NCI-H1105 treated with DMSO at 0.1 percent for 48 hours (cell line): ENCODE results near the gene CRYGN.

Experiments
- DNase-seq: peaks from one replicate; lab custom pipeline; 2025; lab: John Stamatoyannopoulos, UW

The CRYGN gene

DNA sequence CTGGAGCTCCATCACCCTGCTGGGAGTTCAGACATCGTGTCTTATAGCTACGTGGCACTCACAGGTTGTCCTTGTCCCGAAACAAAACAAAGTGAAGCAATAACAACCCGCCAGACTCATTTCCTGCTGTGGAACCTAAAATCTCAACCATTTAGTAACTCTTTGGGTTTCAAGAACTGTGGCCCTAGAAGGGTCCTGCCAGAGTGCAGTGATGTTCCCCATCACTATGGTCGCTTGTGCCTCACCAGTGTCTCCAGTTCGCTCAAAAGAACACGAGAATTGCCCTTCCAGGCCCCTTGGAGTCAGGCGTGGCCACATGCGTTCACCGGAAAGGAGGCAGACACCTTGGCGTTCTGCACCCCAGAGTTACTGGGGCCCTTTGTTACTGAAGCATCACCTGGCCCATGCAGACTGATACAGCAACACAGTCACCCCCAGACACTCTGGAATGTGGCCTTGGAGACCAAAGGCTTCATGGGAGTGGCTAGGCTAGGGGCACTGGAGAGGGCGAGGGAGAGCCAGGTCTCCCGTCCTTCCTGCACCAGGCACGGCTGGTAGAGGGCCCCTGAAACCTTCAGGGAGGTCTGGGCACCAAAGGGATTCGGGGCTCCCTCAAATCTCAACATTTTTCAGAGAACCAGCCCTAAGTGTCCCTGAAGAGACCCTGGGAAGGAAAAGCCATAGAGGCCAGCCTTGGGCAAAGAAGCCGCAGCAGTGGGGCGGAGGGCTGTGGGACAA lies 908 bp downstream of the CRYGN start:
- no peak for DNase-seq

DNA sequence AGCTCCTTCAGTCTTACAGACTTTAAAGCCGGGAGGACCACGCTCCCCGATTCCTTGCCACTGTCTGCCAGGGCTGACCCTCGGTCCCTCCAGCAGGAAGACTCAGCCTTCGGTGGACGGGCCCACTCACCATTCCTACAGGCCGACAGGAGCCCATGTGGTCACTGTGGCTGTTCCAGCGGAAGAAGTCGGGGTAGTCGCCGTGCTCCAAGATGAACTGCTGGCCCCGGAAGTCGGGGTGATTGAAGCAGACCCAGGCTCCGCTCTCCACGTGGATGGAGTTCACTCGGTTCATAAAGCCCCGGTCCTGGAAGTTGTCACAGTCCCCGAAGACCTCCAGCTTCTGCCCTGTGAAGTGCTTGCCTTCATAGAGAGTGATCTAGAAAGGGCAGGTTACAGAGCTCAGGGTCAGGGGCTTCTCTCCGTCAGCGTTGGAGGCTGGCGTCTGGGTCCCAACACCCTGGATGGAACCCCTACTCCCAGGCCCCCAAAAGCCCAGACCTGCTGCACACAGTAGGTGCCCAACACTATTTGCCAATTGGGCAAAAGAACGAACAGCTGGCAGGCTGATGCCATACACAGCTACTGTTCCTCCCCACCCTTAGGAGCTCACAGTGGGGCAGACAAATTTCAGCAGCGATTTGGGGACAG lies 1.9 kb downstream of the CRYGN start:
- DNase-seq: no peak

- no peak for DNase-seq
Measured at GRCh38 chr7:151437159-151437553, 2.8 kb downstream of the CRYGN start.

- DNase-seq: no peak
Measured at GRCh38 chr7:151436446-151437158, 3.3 kb downstream of the CRYGN start.

- no peak for DNase-seq
Measured at GRCh38 chr7:151435971-151436370, 4.0 kb downstream of the CRYGN start.

DNA sequence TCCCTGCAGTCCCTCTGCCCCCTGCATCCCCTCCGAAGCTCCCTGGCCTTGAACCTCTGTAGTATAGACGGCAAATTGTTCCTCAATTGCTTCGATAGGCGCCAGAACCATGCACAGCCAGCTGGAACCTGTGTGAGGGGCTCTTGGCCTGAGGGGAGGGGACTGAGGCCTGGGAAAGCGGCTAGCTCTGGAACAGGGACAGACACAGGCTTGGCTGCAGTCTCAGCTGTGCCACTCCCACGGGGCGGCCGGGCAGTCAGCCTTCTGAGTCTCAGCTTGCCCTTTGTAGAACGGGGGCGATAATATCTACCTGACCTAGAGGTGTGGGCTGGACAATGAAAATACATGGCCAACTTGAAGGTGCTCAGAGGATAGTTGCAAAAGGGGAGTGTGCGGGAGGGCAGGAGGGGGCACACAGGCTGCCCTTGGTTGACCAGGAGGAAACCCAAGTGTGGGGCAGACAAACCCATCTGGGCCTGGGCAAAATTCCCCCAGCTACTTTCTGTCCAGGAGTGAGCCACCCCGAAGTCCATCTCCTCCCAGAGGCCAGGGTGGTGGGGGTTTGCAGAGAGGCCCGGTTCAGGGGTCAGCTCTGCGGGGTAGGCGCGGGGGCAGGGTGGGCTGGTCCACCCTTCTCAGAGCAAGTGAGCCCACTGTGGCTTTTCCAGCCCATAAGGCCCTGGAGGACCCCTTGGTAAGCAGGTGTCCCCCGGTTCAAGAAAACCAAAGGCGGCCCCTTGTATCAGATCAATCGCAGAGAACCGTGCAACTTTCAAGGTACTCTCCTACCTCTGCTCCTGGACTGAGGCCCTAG lies 4.6 kb downstream of the CRYGN start:
- no peak for DNase-seq

GRCh38 chr7:151434549-151434948 lies 5.4 kb downstream of the CRYGN start:
- no peak for DNase-seq

DNA sequence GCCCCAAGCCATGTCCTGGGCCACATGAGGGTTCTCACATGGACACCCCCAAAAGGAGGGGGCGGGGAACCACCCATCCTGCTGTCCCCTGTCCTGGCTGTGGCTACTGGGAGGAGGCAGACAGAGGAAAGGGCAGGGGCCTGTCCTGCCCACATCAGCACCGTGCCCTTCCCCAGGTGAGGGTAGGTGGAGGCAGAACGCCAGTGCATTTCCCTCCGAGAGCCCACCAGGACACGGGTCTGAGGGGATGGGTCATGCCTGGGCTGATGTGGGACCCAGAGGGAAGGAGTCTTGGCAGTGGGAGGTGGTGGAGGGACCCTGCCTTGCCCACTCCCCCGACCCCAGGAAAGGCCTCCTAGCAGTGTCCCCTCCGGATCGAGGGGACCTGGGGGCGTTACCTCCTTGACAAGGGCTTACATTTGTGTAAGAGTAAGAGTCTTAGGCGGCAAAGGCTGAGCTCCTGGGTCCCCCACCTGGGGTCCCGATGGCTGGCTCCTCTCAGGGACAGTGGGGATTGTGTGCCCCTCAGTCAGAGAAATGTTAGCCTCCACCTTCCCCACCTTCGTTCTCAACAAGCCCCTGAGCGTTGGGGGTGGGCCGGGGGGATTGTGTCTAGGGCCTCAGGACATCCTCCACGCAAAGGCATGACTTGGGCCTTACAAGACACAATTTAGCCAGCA lies 6.1 kb downstream of the CRYGN start:
- no peak for DNase-seq

GRCh38 chr7:151432658-151433521 lies 7.1 kb downstream of the CRYGN start:
- no peak for DNase-seq

- no peak for DNase-seq
Measured at GRCh38 chr7:151431768-151432311, 8.1 kb downstream of the CRYGN start.

- DNase-seq: no peak
Measured at GRCh38 chr7:151431281-151431767, 8.6 kb downstream of the CRYGN start.

DNA sequence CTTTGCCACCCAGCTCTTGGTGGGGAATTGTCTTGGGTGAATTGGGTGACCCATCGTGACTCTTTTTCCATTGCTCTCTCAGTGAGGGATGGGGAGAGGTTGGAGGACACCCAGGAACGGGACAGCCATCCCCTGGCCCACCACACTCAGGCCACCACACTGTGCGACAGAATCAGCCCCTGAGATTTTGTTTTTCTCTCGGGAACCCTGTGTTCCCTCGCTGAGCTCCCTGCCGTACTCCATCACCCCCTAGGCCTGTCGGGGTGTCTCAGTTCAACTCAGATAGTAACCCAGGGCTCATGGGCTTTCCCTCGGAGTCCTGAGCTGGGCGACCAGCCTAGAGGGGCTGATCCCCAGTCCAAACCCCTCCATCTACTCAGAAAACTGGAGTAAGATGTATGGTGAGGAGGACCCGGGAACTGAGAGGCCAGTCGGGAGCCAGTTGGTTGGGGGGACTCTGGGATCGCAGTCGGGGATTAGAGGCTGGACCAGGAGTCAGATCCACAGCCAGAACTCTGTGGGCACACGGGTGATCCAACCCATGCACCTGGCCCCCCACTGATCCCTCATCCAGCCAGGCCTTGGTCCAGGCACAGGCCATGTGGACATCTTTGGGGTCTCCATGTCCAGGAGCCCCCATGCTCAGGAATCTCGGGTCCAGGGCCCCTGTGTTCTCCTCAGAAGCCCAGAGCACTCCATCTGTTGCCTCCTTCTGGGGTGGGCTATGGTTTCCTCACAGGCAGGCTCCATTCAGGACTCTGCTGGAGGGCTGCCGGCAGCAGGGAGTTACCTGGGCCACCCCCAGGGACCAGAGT lies 9.3 kb downstream of the CRYGN start:
- no peak for DNase-seq

DNA sequence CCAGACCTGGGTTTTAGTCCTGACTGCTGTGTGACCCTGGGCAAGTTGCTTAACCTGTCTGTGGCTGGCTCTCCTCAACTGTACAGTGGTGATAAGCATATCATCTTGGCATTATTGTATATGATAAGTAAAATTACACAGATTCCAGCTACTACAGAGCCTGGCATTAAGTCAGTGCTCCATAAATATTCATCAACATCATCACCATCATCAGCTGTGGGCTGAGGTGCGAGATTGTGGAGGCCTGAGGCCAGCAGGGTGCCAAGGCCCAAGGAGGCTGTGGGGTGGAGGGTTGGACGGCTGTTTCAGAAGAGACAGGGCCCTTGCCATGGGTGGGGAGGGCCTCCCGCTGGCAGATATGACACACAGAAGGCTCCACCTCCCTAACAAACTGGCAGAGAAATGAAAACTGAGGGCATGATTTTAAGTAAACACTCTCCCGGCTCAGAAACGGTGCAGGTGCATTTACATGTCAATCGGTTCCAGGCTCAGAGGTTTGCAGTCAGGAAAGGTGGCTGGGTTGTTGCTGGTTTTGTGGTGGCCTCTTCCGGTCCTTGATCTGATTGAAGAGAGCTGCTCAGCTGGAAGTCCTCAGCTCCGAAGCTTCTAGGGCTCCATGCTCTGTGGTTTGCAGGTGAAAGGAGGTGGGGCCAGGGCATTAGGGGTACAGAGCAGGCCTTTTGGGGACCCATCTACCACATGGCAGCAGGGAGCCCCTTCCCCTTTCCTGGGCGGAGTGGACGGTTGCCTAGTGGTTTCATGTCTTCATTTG lies 10.2 kb downstream of the CRYGN start:
- no peak for DNase-seq

GRCh38 chr7:151429237-151429559 lies 10.7 kb downstream of the CRYGN start:
- no peak for DNase-seq

DNA sequence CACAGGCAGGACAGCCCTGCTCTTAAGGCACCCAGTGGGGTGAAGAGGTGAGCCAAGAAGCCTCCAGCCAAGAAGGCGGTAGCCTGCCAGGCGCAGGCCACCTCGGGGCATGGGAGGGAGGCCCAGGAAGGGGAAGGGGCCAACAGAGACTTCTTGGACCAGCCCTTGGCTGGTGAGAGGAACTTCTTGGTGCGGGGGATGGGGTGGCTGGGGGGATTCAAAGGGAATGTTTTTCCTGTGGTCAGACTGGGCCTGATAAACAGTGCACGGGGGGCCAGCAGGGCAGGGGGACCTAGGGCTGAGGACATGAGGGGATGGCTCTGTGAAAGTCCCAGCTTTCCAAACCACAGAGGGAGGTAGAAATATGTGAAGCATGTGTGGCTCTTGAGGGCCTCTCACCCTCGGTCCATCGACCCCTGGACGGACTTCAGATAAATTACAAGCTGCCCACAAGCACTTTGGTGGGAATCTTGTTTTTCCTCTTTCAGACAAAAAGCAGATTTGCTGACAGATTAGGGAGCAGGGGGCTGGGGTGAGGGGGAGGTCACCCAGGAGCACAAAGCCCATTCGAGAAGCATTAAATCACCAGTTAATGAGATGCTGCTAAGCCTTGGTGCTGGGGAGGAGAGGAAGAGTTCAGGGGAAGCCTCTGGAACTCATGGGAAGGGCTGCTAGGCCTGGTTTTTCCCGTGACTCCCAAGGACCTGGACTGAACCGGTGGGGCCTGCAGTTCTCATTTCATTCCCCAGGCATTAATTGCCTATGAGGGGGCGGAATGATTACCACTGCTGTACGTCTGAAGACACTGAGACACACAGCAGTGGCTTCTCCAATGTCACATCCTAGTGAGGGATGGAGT lies 11.3 kb downstream of the CRYGN start:
- DNase-seq: no peak

GRCh38 chr7:151427705-151428377 lies 12.1 kb downstream of the CRYGN start:
- DNase-seq: no peak
